Adrenal gland (tissue), 12 donors: ENCODE results near the gene XIRP1. TPM values are rescaled to one million over a fixed set of nuclear protein-coding genes. Genes with fewer than 3 reads are reported as not detected.

Experiments
- DNase-seq, 7 donors: peaks; one replicate each; pipeline ENCODE4 v3.0.0-alpha.2; 2019 to 2020
- H3K27ac ChIP-seq, 5 donors: fragments of 200-600 bp; sonication (generic) in 4 of 5; 1 replicate in 3 of 5; 2 replicates in 2 of 5; pipeline versions ENCODE4 v1.5.1 to v1.8.0; 2016 to 2020; ENCODE audit warnings: mild to moderate bottlenecking in 1 of 5
- H3K27me3 ChIP-seq: fragments of 200-600 bp; 2 replicates; pipeline ENCODE4 v1.8.0; 2021
- H3K36me3 ChIP-seq, 2 donors: fragments of 200-600 bp; replicated peaks in 1 of 2; 1 replicate in 1 of 2; 2 replicates in 1 of 2; pipeline versions ENCODE4 v1.5.1 to v1.8.0; 2018 to 2022
- H3K4me1 ChIP-seq, 2 donors: fragments of 200-600 bp; replicated peaks in 1 of 2; 1 replicate in 1 of 2; 2 replicates in 1 of 2; pipeline versions ENCODE4 v1.5.1 to v1.8.0; 2018 to 2021
- H3K4me3 ChIP-seq, 4 donors: fragments of 200-600 bp; sonication (generic) in 3 of 4; one replicate each; pipeline ENCODE4 v1.5.1; 2016 to 2018
- H3K9me3 ChIP-seq, 3 donors: fragments of 200-600 bp; sonication (generic) in 1 of 3; replicated peaks in 1 of 3; 1 replicate in 2 of 3; 2 replicates in 1 of 3; pipeline versions ENCODE4 v1.5.1 to v1.8.0; 2016 to 2021
- POLR2A ChIP-seq, 2 donors: fragments of 450-650 bp; IDR thresholded peaks; one replicate each; pipeline ENCODE4 v1.6.1; 2017; ENCODE audit warnings: antibody characterized with exemption in 2 of 2, mild to moderate bottlenecking in 2 of 2, moderate library complexity in 1 of 2
- WGBS, 4 donors: extraction: QIAGEN DNeasy Blood & Tissue Kit in 2 of 4; methylation state at CpG; one replicate each; pipeline versions ENCODE4 v1.1.5 to v1.1.7; 2013 to 2017; 5-methylcytosine and 5-hydroxymethylcytosine counted together
- intact Hi-C, 2 donors: fragments of 100-400 bp; cut with DNase I; formaldehyde crosslinking; loops; one replicate each; pipeline versions ENCODE4 v1.14.1 to v1.15.0; 2022 to 2023
- polyA plus RNA-seq, 3 donors: library from polyadenylated mRNA; stranded (reverse); fragments of 200-250 nt in 2 of 3; fragments of 350-450 nt in 1 of 3; fragmentation: Illumina TruSeq in 1 of 3; extraction: RNeasy Lipid Tissue Mini Kit (QIAGEN cat#74804) in 1 of 3; gene quantifications; one replicate each; pipeline ENCODE4 v1.2.3, GENCODE V29; 2013 to 2014
- total RNA-seq, 9 donors: library from RNA; depleted of rRNA in 4 of 9; stranded (reverse); fragments of >200 nt in 4 of 9; fragments of 120-200 nt in 1 of 9; fragmentation: NEBNext Ultra II Directional in 1 of 9; extraction: Animal tissue kit (Norgen Biotek cat#: 25700) in 1 of 9; gene quantifications; one replicate each; pipeline versions ENCODE4 v1.1.0 to v1.2.4, GENCODE V29; 2013 to 2023
- TF ChIP-seq, protein P1 (sequence below), 6 experiments: fragments of 450-650 bp in 4 of 6; fragments of 200-600 bp in 2 of 6; sonication (generic) in 1 of 6; IDR thresholded peaks; 1 replicate in 5 of 6; 2 replicates in 1 of 6; pipeline versions ENCODE4 v1.5.1 to v1.8.0; 2016 to 2021; ENCODE audit warnings: antibody characterized with exemption in 6 of 6, mild to moderate bottlenecking in 2 of 6, moderate library complexity in 1 of 6
- donor health status: healthy with polysubstance abuse.
- donor health status: Bipolar disorder and iron deficiency.
- donor health status: DM: yes; HTN: yes; CAD: no.
- donor health status: DM: no; HTN: no; CAD: no.
- donor health status: DM: no; HTN: no; CAD: no.
- donor health status: DM: yes; HTN: yes; CAD: no.

Gene XIRP1
- total and polyA plus RNA-seq, 12 donors: under 0.01 to 0.48 (median 0.21) TPM; not detected in 6

DNA sequence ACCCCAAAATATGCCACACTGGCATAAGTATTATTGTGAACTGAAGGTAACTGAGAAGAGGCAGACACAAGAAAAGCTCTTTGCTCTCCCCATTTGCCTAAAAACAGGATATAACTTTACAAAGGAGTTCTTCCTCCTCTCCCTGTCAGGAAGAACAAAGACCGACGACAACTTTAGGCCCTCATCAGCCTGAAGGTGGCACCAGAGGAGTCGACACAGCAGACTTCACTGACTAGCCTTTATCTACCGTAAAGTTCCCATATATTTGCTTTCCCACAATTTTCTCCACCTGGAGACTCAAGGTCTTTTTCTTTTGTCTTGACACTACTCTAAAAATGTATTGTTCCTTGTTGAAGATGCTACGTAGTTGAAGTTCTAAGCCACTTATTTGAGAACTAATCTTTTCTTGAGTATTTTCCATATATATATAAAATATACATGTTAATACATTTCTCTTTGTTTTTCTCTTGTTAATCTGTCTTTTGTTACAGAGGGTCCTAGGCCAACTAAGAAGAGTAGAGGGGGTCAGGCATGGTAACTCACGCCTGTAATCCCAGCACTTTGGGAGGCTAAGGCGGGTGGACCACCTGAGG, 16.2 kb upstream of the XIRP1 start:
- no peaks in the 10 kb centered on the region for H3K4me1 ChIP-seq
- H3K4me3 ChIP-seq: no peak overlapping the region
- TF ChIP-seq POLR2A (IDR thresholded peaks at IDR 0.05): no peak
- TF ChIP-seq, protein P1, sequence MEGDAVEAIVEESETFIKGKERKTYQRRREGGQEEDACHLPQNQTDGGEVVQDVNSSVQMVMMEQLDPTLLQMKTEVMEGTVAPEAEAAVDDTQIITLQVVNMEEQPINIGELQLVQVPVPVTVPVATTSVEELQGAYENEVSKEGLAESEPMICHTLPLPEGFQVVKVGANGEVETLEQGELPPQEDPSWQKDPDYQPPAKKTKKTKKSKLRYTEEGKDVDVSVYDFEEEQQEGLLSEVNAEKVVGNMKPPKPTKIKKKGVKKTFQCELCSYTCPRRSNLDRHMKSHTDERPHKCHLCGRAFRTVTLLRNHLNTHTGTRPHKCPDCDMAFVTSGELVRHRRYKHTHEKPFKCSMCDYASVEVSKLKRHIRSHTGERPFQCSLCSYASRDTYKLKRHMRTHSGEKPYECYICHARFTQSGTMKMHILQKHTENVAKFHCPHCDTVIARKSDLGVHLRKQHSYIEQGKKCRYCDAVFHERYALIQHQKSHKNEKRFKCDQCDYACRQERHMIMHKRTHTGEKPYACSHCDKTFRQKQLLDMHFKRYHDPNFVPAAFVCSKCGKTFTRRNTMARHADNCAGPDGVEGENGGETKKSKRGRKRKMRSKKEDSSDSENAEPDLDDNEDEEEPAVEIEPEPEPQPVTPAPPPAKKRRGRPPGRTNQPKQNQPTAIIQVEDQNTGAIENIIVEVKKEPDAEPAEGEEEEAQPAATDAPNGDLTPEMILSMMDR (IDR thresholded peaks at IDR 0.05): peak; percentile 41 to 65 (median 58)
- peak in 6 of 7 donors; percentile 53 to 80 (median 65) for DNase-seq
- no peaks in the 10 kb centered on the region for H3K36me3 ChIP-seq
- intact Hi-C loops: loop anchor here in 1 of 2 donors (5.0 kb wide), 1 partner anchor 79 kb away; no protein-coding TSS in a partner anchor
- no peaks in the 10 kb centered on the region for H3K9me3 ChIP-seq
- WGBS, 4 donors: 26 to 36% (median 32%) methylated on average over 7 of the region's 7 CpGs
- H3K27me3 ChIP-seq: no peaks in the 10 kb centered on the region
- no peak overlapping the region for H3K27ac ChIP-seq

DNA sequence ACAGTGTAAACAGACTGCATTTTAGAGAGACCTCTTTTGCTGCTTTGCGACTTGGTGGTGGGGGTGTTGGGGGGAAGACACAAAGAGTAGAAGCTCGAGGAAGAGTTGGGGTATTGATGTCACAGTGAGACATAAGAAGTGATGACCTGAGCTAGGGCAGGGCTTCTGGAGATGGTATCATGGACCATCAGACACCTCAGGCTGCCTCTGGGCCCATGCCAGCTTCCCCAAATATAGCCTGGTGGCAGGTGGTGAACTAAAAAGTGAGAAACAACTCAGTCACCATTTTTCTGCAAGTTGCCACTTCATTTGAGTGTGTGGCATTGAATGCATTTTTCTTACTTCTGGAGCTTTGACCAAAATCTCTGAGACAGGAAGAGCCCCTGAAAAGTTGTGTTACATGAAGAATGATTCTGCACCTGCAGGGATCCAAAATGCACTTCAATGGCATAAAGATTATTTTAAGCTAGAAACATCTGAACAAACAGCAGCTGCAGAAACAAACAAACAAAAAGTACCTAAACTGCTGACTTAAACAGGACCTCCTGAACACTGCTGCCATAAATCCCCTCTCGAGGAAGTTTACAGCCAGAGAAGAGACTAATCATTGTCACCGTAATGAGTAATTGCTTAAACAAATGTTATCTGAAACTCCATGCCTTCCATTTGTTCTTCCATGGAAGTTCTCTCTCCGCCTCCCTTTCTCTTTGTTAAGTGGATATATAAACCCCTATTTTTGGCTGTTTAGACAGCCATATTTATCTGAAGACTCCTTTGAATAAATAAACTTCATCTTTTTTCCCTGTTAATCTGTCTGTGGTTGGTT, 15.2 kb upstream of the XIRP1 start:
- no peaks in the 10 kb centered on the region for H3K36me3 ChIP-seq
- DNase-seq: no peak
- WGBS, 4 donors: 53 to 65% (median 60%) methylated on average over 5 of the region's 5 CpGs
- H3K27ac ChIP-seq: no peak overlapping the region
- H3K4me1 ChIP-seq: no peaks in the 10 kb centered on the region
- H3K4me3 ChIP-seq: no peak overlapping the region
- no peaks in the 10 kb centered on the region for H3K9me3 ChIP-seq
- intact Hi-C loops: loop anchor here in 1 of 2 donors (5.0 kb wide), 1 partner anchor 80 kb away; no protein-coding TSS in a partner anchor
- H3K27me3 ChIP-seq: no peaks in the 10 kb centered on the region
- TF ChIP-seq, protein P1 (IDR thresholded peaks at IDR 0.05): no peak
- TF ChIP-seq POLR2A (IDR thresholded peaks at IDR 0.05): no peak

DNA sequence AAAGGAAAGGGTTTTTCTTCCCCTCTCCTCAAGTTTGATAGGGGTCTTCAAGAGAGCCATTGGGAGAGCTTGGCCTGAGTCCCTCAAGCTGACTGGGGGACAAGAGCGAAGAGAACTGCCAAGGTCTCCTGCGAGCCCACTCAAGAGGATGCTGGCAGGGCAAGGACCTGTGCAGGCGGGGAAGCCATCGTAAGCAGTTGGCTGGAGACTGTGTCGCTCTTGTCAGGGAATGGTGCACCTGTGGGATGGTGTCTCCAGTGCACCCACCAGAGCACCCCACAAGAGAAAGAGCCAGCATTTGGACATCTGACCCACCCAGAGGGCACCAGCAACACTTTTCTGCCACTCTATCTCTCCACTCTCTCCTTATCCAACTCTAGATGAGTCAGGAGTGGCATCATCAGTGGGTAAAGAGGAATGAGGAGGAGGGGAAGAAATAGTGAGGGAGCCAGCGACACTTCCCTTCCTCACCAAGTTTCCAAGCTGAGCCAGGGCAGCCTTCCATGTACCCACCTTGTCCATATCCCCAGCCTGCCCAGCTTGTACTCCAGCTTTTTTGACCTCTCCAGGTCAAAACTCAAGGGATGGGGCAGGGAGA, 13.6 kb upstream of the XIRP1 start:
- Histone ChIP-seq H3K4me1 (no peaks in the 10 kb centered on the region), H3K9me3 (no peaks in the 10 kb centered on the region), H3K36me3 (no peaks in the 10 kb centered on the region), H3K4me3 (no peak overlapping the region), H3K27me3 (no peaks in the 10 kb centered on the region), H3K27ac (no peak overlapping the region)
- DNase-seq: no peak
- intact Hi-C loops: loop anchor here in 1 of 2 donors (5.0 kb wide), 1 partner anchor 81 kb away; no protein-coding TSS in a partner anchor
- WGBS, 4 donors: 88 to 93% (median 91%) methylated on average over 6 of the region's 6 CpGs
- TF ChIP-seq POLR2A (IDR thresholded peaks at IDR 0.05): no peak

DNA sequence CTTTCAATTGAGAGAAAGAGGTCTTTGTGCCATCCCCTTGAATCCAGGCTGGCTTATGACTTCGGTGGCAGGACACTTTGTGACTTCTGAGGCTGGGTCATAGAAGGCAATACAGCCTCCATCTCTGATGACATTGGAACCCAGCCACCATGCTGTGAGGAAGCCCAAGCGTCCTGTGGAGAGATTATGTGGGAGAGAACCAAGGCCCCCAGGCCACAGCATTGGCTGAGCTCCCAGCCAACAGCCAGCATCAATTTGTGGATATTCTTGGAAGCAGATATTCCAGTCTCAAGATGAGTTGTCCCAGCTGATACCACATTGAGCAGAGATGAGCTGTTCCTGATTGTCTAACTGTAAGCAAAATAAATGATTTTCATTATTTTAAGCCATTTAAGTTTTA, 12.7 kb upstream of the XIRP1 start:
- WGBS, 4 donors: 54 to 71% (median 59%) methylated on average over 2 of the region's 2 CpGs
- Histone ChIP-seq H3K36me3 (no peaks in the 10 kb centered on the region), H3K27me3 (no peaks in the 10 kb centered on the region), H3K4me3 (no peak overlapping the region), H3K27ac (no peak overlapping the region), H3K9me3 (no peaks in the 10 kb centered on the region), H3K4me1 (no peaks in the 10 kb centered on the region)
- intact Hi-C loops: loop anchor here in 1 of 2 donors (5.0 kb wide), 1 partner anchor 82 kb away; no protein-coding TSS in a partner anchor
- TF ChIP-seq, protein P1 (IDR thresholded peaks at IDR 0.05): no peak
- TF ChIP-seq POLR2A (IDR thresholded peaks at IDR 0.05): no peak
- DNase-seq: no peak
